Panc1 (cell line): ENCODE measurements around the gene APP.

Experiments
- POLR2AphosphoS5 ChIP-seq: IDR thresholded peaks from 2 replicates; pipeline ENCODE4 v1.6.1; 2012; ENCODE audit warnings: mild to moderate bottlenecking, low read depth, low read length, moderate library complexity
- SIN3A ChIP-seq: IDR thresholded peaks from 2 replicates; pipeline ENCODE4 v1.6.1; 2012; ENCODE audit warnings: low read depth, mild to moderate bottlenecking, low read length, moderate library complexity, borderline replicate concordance; ENCODE audit not compliant: insufficient read depth
- TF ChIP-seq, protein P1 (sequence below): fragments of 450-650 bp; IDR thresholded peaks from 2 replicates; pipeline ENCODE4 v1.5.1; 2017; ENCODE audit warnings: mild to moderate bottlenecking

DNA sequence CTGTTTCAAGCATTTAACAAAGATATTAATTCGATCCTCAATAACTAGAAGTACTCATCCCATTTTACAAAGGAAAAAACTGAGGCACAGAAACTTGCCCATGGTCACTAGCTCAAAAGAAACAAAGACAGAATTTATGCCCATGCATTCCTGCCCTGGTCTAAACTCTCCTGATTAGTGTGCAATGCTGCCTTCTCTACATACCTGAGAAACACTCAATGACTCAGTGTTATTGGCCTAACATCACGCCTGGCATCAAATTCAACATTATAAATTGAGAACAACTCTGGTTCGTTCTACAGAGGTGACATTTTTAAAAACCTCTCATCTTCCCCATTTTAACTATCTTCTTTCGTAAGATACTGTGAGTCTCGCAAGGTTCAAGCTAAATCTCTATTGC is 5.2 kb downstream of the APP start:
- TF ChIP-seq, protein P1, sequence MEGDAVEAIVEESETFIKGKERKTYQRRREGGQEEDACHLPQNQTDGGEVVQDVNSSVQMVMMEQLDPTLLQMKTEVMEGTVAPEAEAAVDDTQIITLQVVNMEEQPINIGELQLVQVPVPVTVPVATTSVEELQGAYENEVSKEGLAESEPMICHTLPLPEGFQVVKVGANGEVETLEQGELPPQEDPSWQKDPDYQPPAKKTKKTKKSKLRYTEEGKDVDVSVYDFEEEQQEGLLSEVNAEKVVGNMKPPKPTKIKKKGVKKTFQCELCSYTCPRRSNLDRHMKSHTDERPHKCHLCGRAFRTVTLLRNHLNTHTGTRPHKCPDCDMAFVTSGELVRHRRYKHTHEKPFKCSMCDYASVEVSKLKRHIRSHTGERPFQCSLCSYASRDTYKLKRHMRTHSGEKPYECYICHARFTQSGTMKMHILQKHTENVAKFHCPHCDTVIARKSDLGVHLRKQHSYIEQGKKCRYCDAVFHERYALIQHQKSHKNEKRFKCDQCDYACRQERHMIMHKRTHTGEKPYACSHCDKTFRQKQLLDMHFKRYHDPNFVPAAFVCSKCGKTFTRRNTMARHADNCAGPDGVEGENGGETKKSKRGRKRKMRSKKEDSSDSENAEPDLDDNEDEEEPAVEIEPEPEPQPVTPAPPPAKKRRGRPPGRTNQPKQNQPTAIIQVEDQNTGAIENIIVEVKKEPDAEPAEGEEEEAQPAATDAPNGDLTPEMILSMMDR = no peak
- no peak for TF ChIP-seq SIN3A
- no peak for TF ChIP-seq POLR2AphosphoS5
